HEK293 (cell line): ENCODE data around the gene CELF1.

Experiments
- CTCF ChIA-PET: fragments of 350-600 bp; formaldehyde crosslinking; extraction: SDS; loops from one replicate; lab custom pipeline; 2021; ENCODE audit warnings: antibody characterized with exemption; lab: Yijun Ruan, JAX
- POLR2A ChIA-PET: fragments of 300-600 bp; formaldehyde crosslinking; extraction: SDS; loops from one replicate; lab custom pipeline; 2020; ENCODE audit warnings: antibody characterized with exemption, inconsistent platforms; lab: Yijun Ruan, JAX
- H3K27ac ChIP-seq: fragments of 200-500 bp; sonication (Bioruptor generic); 2 replicates; pipeline ENCODE4 v1.5.1; 2014; ENCODE audit warnings: low read depth, low read length, control low read depth, inconsistent platforms; ENCODE audit errors: extremely low read depth
- H3K36me3 ChIP-seq, 2 experiments: fragments of 200-500 bp in 1 of 2; sonication (Bioruptor generic) in 1 of 2; 1 replicate in 1 of 2; 2 replicates in 1 of 2; pipeline ENCODE4 v1.5.1; 2014 to 2017; ENCODE audit warnings: inconsistent platforms in 2 of 2, low read length in 2 of 2; ENCODE audit not compliant: control insufficient read depth in 2 of 2, insufficient read depth in 1 of 2
- H3K4me1 ChIP-seq: fragments of 200-500 bp; sonication (Bioruptor generic); 2 replicates; pipeline ENCODE4 v1.5.1; 2014; ENCODE audit warnings: mild to moderate bottlenecking, low read length, inconsistent platforms; ENCODE audit not compliant: control insufficient read depth, insufficient read depth
- H3K4me3 ChIP-seq: 2 replicates; pipeline ENCODE4 v1.5.1; 2011; ENCODE audit warnings: low read depth, mild to moderate bottlenecking, control low read depth, low read length, moderate library complexity
- H3K9me3 ChIP-seq: fragments of 200-500 bp; sonication (Bioruptor generic); 2 replicates; pipeline ENCODE4 v1.5.1; 2014; ENCODE audit warnings: low read depth, low read length, inconsistent platforms; ENCODE audit not compliant: control insufficient read depth, insufficient read depth
- BCL11A ChIP-seq: fragments of 450-650 bp; formaldehyde crosslinking; IDR thresholded peaks from 2 replicates; pipeline ENCODE4 v1.5.1; 2016; ENCODE audit warnings: low read depth, missing biosample characterization, missing genetic modification characterization
- FEZF1 ChIP-seq: fragments of 450-650 bp; formaldehyde crosslinking; IDR thresholded peaks from 2 replicates; pipeline ENCODE4 v1.5.1; 2016; ENCODE audit warnings: missing biosample characterization, missing genetic modification characterization
- GLI2 ChIP-seq: fragments of 450-650 bp; formaldehyde crosslinking; IDR thresholded peaks from 2 replicates; pipeline ENCODE4; 2017; ENCODE audit warnings: missing biosample characterization, missing genetic modification characterization, low read depth, borderline replicate concordance
- KLF1 ChIP-seq: fragments of 450-650 bp; formaldehyde crosslinking; IDR thresholded peaks from 2 replicates; pipeline ENCODE4 v1.5.1; 2016; ENCODE audit warnings: missing biosample characterization, missing genetic modification characterization
- MYNN ChIP-seq: fragments of 450-650 bp; formaldehyde crosslinking; IDR thresholded peaks from 2 replicates; pipeline ENCODE4 v1.5.1; 2016; ENCODE audit warnings: missing biosample characterization, missing genetic modification characterization, borderline replicate concordance
- MZF1 ChIP-seq: fragments of 450-650 bp; formaldehyde crosslinking; IDR thresholded peaks from 2 replicates; pipeline ENCODE4 v1.5.1; 2017; ENCODE audit warnings: missing biosample characterization, missing genetic modification characterization, borderline replicate concordance
- REPIN1 ChIP-seq: fragments of 450-650 bp; formaldehyde crosslinking; IDR thresholded peaks from 2 replicates; pipeline ENCODE4 v1.5.1; 2017; ENCODE audit warnings: missing biosample characterization, missing genetic modification characterization, low read depth
- SALL2 ChIP-seq: fragments of 450-650 bp; formaldehyde crosslinking; IDR thresholded peaks from 2 replicates; pipeline ENCODE4 v1.5.0; 2017; ENCODE audit warnings: missing biosample characterization, mild to moderate bottlenecking, missing genetic modification characterization, borderline replicate concordance
- SCRT2 ChIP-seq: fragments of 450-650 bp; formaldehyde crosslinking; IDR thresholded peaks from 2 replicates; pipeline ENCODE4 v1.5.1; 2016; ENCODE audit warnings: missing biosample characterization, missing genetic modification characterization
- YY1 ChIP-seq: fragments of 450-650 bp; formaldehyde crosslinking; IDR thresholded peaks from 2 replicates; pipeline ENCODE4 v1.5.1; 2018; ENCODE audit warnings: missing biosample characterization, missing genetic modification characterization
- ZBTB48 ChIP-seq: fragments of 450-650 bp; formaldehyde crosslinking; IDR thresholded peaks from 2 replicates; pipeline ENCODE4 v1.5.1; 2016; ENCODE audit warnings: missing biosample characterization, missing genetic modification characterization
- ZNF169 ChIP-seq: fragments of 450-650 bp; formaldehyde crosslinking; IDR thresholded peaks from 2 replicates; pipeline ENCODE4 v1.5.1; 2016; ENCODE audit warnings: missing biosample characterization, missing genetic modification characterization
- ZNF211 ChIP-seq: fragments of 450-650 bp; formaldehyde crosslinking; IDR thresholded peaks from 2 replicates; pipeline ENCODE4 v1.5.1; 2016; ENCODE audit warnings: low read depth, missing biosample characterization, missing genetic modification characterization
- ZNF239 ChIP-seq: fragments of 450-650 bp; formaldehyde crosslinking; IDR thresholded peaks from 2 replicates; pipeline ENCODE4 v1.5.1; 2016; ENCODE audit warnings: missing biosample characterization, missing genetic modification characterization
- ZNF391 ChIP-seq: fragments of 450-650 bp; formaldehyde crosslinking; IDR thresholded peaks from 2 replicates; pipeline ENCODE4 v1.5.1; 2016; ENCODE audit warnings: low read depth, missing biosample characterization, missing genetic modification characterization, borderline replicate concordance
- ZNF423 ChIP-seq: fragments of 450-650 bp; formaldehyde crosslinking; IDR thresholded peaks from 2 replicates; pipeline ENCODE4 v1.5.1; 2016; ENCODE audit warnings: missing biosample characterization, missing genetic modification characterization
- ZNF571 ChIP-seq: fragments of 450-650 bp; formaldehyde crosslinking; IDR thresholded peaks from 2 replicates; pipeline ENCODE4 v1.5.0; 2017; ENCODE audit warnings: missing biosample characterization, missing genetic modification characterization
- ZNF610 ChIP-seq: fragments of 450-650 bp; formaldehyde crosslinking; IDR thresholded peaks from 2 replicates; pipeline ENCODE4 v1.5.1; 2016; ENCODE audit warnings: missing biosample characterization, missing genetic modification characterization, borderline replicate concordance
- ZNF747 ChIP-seq: fragments of 450-650 bp; formaldehyde crosslinking; IDR thresholded peaks from 2 replicates; pipeline ENCODE4 v1.5.1; 2016; ENCODE audit warnings: missing biosample characterization, missing genetic modification characterization
- TF ChIP-seq, protein P1 (sequence below): IDR thresholded peaks from 2 replicates; pipeline ENCODE4 v1.6.1; 2011; ENCODE audit warnings: mild to moderate bottlenecking, low read depth, low read length, borderline replicate concordance
- TF ChIP-seq, protein P2 (sequence below): fragments of 450-650 bp; formaldehyde crosslinking; IDR thresholded peaks from 2 replicates; pipeline ENCODE4 v1.5.1; 2016; ENCODE audit warnings: missing biosample characterization, missing genetic modification characterization
- TF ChIP-seq, protein P3 (sequence below): fragments of 450-650 bp; formaldehyde crosslinking; IDR thresholded peaks from 2 replicates; pipeline ENCODE4 v1.5.1; 2017; ENCODE audit warnings: missing biosample characterization, missing genetic modification characterization
- TF ChIP-seq, protein P4 (sequence below): fragments of 450-650 bp; formaldehyde crosslinking; IDR thresholded peaks from 2 replicates; pipeline ENCODE4 v1.5.1; 2017; ENCODE audit warnings: missing biosample characterization, missing genetic modification characterization

The CELF1 gene

DNA sequence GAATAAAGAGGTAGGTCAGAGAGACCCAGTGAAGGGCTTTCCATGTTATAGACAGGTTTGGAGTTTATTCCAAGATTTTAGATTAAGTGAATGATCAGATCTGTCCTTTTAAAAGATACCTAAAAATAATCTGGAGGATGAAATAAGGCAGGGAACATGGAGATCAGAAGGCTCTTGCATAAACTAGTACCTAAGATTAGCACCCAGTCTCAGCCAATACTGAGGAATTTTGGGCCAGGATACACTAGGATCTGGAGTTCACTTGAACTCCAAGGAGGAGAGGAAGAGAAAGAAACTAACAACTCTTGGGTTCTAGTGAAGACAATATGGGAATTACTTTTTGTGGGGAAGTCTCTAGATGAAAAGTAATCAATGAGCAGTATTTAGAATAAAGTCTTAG lies 56.1 kb downstream of the CELF1 start (continued):
- no peak for TF ChIP-seq SALL2 (tag by site-specific recombination)
- TF ChIP-seq BCL11A: no peak
- TF ChIP-seq, protein P1, sequence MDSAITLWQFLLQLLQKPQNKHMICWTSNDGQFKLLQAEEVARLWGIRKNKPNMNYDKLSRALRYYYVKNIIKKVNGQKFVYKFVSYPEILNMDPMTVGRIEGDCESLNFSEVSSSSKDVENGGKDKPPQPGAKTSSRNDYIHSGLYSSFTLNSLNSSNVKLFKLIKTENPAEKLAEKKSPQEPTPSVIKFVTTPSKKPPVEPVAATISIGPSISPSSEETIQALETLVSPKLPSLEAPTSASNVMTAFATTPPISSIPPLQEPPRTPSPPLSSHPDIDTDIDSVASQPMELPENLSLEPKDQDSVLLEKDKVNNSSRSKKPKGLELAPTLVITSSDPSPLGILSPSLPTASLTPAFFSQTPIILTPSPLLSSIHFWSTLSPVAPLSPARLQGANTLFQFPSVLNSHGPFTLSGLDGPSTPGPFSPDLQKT: no peak
- TF ChIP-seq ZNF211 (tag by site-specific recombination): no peak
- TF ChIP-seq ZNF571: no peak
- TF ChIP-seq, protein P2, sequence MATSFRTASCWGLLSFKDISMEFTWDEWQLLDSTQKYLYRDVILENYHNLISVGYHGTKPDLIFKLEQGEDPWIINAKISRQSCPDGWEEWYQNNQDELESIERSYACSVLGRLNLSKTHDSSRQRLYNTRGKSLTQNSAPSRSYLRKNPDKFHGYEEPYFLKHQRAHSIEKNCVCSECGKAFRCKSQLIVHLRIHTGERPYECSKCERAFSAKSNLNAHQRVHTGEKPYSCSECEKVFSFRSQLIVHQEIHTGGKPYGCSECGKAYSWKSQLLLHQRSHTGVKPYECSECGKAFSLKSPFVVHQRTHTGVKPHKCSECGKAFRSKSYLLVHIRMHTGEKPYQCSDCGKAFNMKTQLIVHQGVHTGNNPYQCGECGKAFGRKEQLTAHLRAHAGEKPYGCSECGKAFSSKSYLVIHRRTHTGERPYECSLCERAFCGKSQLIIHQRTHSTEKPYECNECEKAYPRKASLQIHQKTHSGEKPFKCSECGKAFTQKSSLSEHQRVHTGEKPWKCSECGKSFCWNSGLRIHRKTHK (tag by site-specific recombination): no peak
- TF ChIP-seq, all 188 proteins: peak for 0

DNA sequence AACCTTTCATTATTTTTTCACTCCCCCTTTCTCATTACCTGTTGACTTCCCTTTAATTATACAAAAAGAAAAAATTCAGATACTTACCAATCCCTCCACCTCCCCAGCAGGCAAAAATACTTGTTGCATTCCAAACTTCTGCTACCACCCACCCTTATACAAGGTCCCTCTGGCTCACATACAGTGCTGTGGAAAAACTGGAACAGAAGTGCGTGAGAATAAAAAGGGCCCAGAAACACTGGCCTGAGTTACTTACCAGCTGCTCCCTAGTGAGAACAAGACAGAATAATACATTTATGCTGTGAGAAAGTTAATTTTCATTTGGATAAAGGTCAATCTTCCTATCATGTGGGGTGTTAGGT lies 57.1 kb downstream of the CELF1 start:
- peaks cover 7% of the 10 kb centered on the region for H3K4me1 ChIP-seq
- no peak overlapping the region for H3K27ac ChIP-seq
- no peak overlapping the region for H3K4me3 ChIP-seq
- peaks cover 0 to 44% of the 10 kb centered on the region in 2 experiments for H3K36me3 ChIP-seq
- H3K9me3 ChIP-seq: no peaks in the 10 kb centered on the region
- CTCF ChIA-PET: interaction anchor here (0.6 to 1.0 kb wide), 2 partner anchors 58 to 1300 kb away, joined by 3 read pairs; no protein-coding TSS in a partner anchor
- no peak for TF ChIP-seq ZNF239 (tag by site-specific recombination)
- no peak for TF ChIP-seq ZNF169
- no peak for TF ChIP-seq ZNF391 (tag by site-specific recombination)
- peak; percentile 85 for TF ChIP-seq SCRT2
- no peak for TF ChIP-seq ZNF610 (tag by site-specific recombination)
- POLR2A ChIA-PET: no interaction called here

DNA sequence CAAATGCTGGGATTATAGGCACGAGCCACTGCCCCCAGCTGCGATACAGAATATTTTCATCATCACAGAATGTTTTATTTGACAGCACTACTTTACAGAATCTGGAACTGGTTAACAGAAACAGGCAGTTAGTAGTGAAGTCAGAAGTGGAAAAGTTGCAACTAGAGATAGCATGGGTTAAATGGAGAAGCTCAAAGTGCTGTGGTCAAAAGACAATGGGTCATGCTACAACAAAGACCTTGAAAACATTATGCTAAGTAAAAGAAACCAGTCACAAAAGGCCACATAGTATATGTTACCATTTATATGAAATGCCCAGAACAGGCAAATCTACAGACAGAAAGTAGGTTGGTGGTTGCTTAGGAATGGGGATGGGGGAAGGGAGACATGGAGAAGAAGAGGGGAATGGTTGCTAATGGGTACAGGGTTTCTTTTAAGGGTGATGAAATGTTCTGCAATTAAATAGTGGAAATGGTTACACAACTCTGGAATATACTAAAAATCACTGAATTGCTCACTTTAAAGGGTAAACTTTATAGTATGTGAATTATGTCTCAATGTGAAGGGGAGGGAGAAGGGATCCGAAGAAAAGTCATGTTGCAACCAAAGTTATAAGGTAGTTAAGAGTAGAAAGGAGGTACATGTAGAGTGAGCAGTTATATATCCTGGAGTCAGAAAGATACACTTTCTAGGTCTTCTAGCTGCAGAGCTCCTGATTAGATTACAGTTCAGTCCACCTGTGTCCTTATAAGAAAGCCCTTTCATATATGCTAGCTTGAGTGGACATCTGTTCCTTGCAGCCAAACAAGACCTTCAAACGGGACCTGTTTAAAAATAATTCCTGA lies 57.7 kb downstream of the CELF1 start:
- ChIA-PET POLR2A (no interaction called here), CTCF (interaction anchor here (1.0 kb wide), 1 partner anchor 58 kb away, joined by 3 read pairs; no protein-coding TSS in a partner anchor)
- Histone ChIP-seq H3K9me3 (no peaks in the 10 kb centered on the region), H3K27ac (no peak overlapping the region), H3K4me3 (no peak overlapping the region), H3K36me3 (peaks cover 0 to 40% of the 10 kb centered on the region in 2 experiments), H3K4me1 (peaks cover 7% of the 10 kb centered on the region)
- TF ChIP-seq, protein P3, sequence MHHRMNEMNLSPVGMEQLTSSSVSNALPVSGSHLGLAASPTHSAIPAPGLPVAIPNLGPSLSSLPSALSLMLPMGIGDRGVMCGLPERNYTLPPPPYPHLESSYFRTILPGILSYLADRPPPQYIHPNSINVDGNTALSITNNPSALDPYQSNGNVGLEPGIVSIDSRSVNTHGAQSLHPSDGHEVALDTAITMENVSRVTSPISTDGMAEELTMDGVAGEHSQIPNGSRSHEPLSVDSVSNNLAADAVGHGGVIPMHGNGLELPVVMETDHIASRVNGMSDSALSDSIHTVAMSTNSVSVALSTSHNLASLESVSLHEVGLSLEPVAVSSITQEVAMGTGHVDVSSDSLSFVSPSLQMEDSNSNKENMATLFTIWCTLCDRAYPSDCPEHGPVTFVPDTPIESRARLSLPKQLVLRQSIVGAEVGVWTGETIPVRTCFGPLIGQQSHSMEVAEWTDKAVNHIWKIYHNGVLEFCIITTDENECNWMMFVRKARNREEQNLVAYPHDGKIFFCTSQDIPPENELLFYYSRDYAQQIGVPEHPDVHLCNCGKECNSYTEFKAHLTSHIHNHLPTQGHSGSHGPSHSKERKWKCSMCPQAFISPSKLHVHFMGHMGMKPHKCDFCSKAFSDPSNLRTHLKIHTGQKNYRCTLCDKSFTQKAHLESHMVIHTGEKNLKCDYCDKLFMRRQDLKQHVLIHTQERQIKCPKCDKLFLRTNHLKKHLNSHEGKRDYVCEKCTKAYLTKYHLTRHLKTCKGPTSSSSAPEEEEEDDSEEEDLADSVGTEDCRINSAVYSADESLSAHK: no peak
- TF ChIP-seq ZNF423 (tag by site-specific recombination) (no peak), FEZF1 (tag by site-specific recombination) (0 out of 2 replicates have a peak, but pooled peaks have one; percentile 13), MZF1 (peak; percentile 62; the same call in 1 of the 2 replicates), YY1 (tag by site-specific recombination) (no peak), ZBTB48 (tag by site-specific recombination) (no peak), MYNN (tag by site-specific recombination) (no peak), KLF1 (no peak), ZNF747 (tag by site-specific recombination) (no peak), ZNF169 (no peak), REPIN1 (no peak), GLI2 (tag by site-specific recombination) (no peak)
- TF ChIP-seq, protein P4, sequence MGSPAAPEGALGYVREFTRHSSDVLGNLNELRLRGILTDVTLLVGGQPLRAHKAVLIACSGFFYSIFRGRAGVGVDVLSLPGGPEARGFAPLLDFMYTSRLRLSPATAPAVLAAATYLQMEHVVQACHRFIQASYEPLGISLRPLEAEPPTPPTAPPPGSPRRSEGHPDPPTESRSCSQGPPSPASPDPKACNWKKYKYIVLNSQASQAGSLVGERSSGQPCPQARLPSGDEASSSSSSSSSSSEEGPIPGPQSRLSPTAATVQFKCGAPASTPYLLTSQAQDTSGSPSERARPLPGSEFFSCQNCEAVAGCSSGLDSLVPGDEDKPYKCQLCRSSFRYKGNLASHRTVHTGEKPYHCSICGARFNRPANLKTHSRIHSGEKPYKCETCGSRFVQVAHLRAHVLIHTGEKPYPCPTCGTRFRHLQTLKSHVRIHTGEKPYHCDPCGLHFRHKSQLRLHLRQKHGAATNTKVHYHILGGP (tag by site-specific recombination): 0 out of 2 replicates have a peak, but pooled peaks have one; percentile 19
